ENCODE measurements around the gene AK4.

The AK4 gene

GRCh38 chr1:65266476-65266875 lies 118.5 kb downstream of the AK4 start:
- TF ChIP-seq CTCF (IDR thresholded peaks at IDR 0.05; ENCODE audit: low read length, missing control alignments): no peak
- no peak overlapping the region for H3K4me3 ChIP-seq (replicated peaks; ENCODE audit: low read depth, low read length)
- DNase-seq (ENCODE audit: low read depth): no peak

- DNase-seq (ENCODE audit: low read depth): no peak
- no peak for TF ChIP-seq CTCF (IDR thresholded peaks at IDR 0.05; ENCODE audit: low read length, missing control alignments)
- no peak overlapping the region for H3K4me3 ChIP-seq (replicated peaks; ENCODE audit: low read depth, low read length)
Measured at GRCh38 chr1:65267271-65267670, 119.3 kb downstream of the AK4 start.

- DNase-seq (ENCODE audit: low read depth): no peak
- no peak overlapping the region for H3K4me3 ChIP-seq (replicated peaks; ENCODE audit: low read depth, low read length)
- TF ChIP-seq CTCF (IDR thresholded peaks at IDR 0.05; ENCODE audit: low read length, missing control alignments): no peak
Measured at GRCh38 chr1:65267683-65268082, 119.7 kb downstream of the AK4 start.

- no peak for TF ChIP-seq CTCF (IDR thresholded peaks at IDR 0.05; ENCODE audit: low read length, missing control alignments)
- no peak for DNase-seq (ENCODE audit: low read depth)
- H3K4me3 ChIP-seq (replicated peaks; ENCODE audit: low read depth, low read length): no peak overlapping the region
Measured at GRCh38 chr1:65269612-65270011, 121.6 kb downstream of the AK4 start.

GRCh38 chr1:65276197-65276939 lies 128.4 kb downstream of the AK4 start:
- TF ChIP-seq CTCF (IDR thresholded peaks at IDR 0.05; ENCODE audit: low read length, missing control alignments): no peak
- DNase-seq (ENCODE audit: low read depth): no peak
- H3K4me3 ChIP-seq (replicated peaks; ENCODE audit: low read depth, low read length): no peak overlapping the region

- TF ChIP-seq CTCF (IDR thresholded peaks at IDR 0.05; ENCODE audit: low read length, missing control alignments): no peak
- DNase-seq (ENCODE audit: low read depth): no peak
- no peak overlapping the region for H3K4me3 ChIP-seq (replicated peaks; ENCODE audit: low read depth, low read length)
Measured at GRCh38 chr1:65277605-65278347, 129.8 kb downstream of the AK4 start.
